GM12878 (cell line): Measurements from ENCODE around the gene LEKR1. TPM values are rescaled to one million over a fixed set of nuclear protein-coding genes. Genes with fewer than 3 reads are reported as not detected.

Source experiments
- BACH1 ChIP-seq: fragments of 450-650 bp; IDR thresholded peaks from 2 replicates; pipeline ENCODE4 v1.6.1; 2017; ENCODE audit warnings: mild to moderate bottlenecking, borderline replicate concordance
- BCL3 ChIP-seq: IDR thresholded peaks from 2 replicates; pipeline ENCODE4 v1.6.1; 2011; ENCODE audit warnings: borderline replicate concordance, low read depth, mild to moderate bottlenecking, moderate library complexity, low read length; ENCODE audit not compliant: insufficient read depth, poor library complexity, severe bottlenecking
- NFYA ChIP-seq: IDR thresholded peaks from 2 replicates; pipeline ENCODE4 v1.6.1; 2011; ENCODE audit warnings: low read depth, mild to moderate bottlenecking, low read length, improper control_type of control experiment, borderline replicate concordance
- polyA plus RNA-seq, 11 experiments: library from polyadenylated mRNA; depleted of rRNA in 4 of 11; unstranded in 6 of 11; stranded (reverse) in 5 of 11; fragments of >200 nt; fragmentation: Nextera tagmentation in 4 of 11; fragmentation: Illumina TruSeq in 1 of 11; extraction: Ambion mirVana in 4 of 11; extraction: Trizol in 1 of 11; gene quantifications; 1 replicate in 1 of 11; 2 replicates in 10 of 11; pipeline versions ENCODE4 v1.2.1 to v1.2.3, GENCODE V29; 2011 to 2016; ENCODE audit warnings: inconsistent platforms in 2 of 11, missing spikeins in 2 of 11, low read depth in 1 of 11
- small RNA-seq: library from RNA; depleted of rRNA; stranded (forward); fragments of <200 nt; gene quantifications from one replicate; pipeline ENCODE3, GENCODE V24; 2014
- total RNA-seq, 4 experiments: library from RNA; depleted of rRNA in 3 of 4; stranded (reverse); fragments of >200 nt in 3 of 4; fragmentation: Illumina TruSeq in 1 of 4; extraction: Trizol in 1 of 4; gene quantifications; 2 replicates each; pipeline versions ENCODE4 v1.2.1 to v1.2.3, GENCODE V29; 2013 to 2021
- TF ChIP-seq, protein P1 (sequence below): fragments of 450-650 bp; conservative IDR thresholded peaks from 2 replicates; pipeline ENCODE4 v1.6.1; 2017; ENCODE audit warnings: mild to moderate bottlenecking, moderate library complexity
- TF ChIP-seq, protein P2 (sequence below): IDR thresholded peaks from 2 replicates; pipeline ENCODE4 v1.6.1; 2012; ENCODE audit warnings: improper control_type of control experiment, low read depth, low read length; ENCODE audit not compliant: insufficient replicate concordance
- TF ChIP-seq, protein P3 (sequence below): fragments of 150-350 bp; IDR thresholded peaks from 2 replicates; pipeline ENCODE4 v1.6.1; 2014; ENCODE audit warnings: mild to moderate bottlenecking, low read depth, low read length

LEKR1 gene
- total and polyA plus RNA-seq, 10 of the 15 experiments (the other 5 are each of a cell fraction or from before 2014, with no cell fraction given): 0.48 to 3.2 (median 1.3) TPM

DNA sequence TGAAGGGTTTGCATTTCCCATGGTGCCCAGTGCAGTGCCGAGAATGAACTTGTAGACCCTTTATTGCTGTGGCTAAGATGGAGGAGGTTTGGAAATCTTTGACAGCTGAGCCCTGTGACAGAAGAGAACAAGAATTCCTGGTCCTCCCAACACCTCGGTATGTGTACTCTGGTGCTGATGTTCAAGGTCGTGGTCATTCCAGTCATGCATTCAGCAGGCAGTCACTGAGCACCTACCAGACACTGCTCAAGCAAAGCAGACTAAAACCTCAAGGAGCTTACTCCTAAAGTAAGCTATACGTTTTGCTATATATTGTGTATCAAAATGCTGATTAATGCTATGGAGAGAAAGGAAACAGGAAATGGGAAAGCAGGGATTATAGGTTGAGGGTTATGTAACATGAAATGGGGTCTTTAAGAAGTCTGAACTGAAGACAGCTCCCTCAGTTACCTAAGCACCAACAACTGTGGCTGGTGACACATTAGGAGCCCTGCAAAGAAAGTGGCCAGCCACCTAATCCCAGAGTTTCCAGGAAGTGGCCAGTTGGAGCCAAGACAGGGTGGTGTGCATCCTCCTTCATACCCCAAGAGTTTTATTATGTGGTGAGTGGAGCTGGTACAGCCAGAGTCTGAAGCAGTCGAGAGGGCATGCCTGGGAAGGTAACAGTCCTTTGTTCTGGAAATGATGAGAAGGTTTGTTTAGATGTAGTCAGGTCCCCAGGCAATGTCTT is 268.8 kb downstream of the LEKR1 start (continued):
- no peak for TF ChIP-seq BCL3
- no peak for TF ChIP-seq NFYA
- TF ChIP-seq, protein P1, sequence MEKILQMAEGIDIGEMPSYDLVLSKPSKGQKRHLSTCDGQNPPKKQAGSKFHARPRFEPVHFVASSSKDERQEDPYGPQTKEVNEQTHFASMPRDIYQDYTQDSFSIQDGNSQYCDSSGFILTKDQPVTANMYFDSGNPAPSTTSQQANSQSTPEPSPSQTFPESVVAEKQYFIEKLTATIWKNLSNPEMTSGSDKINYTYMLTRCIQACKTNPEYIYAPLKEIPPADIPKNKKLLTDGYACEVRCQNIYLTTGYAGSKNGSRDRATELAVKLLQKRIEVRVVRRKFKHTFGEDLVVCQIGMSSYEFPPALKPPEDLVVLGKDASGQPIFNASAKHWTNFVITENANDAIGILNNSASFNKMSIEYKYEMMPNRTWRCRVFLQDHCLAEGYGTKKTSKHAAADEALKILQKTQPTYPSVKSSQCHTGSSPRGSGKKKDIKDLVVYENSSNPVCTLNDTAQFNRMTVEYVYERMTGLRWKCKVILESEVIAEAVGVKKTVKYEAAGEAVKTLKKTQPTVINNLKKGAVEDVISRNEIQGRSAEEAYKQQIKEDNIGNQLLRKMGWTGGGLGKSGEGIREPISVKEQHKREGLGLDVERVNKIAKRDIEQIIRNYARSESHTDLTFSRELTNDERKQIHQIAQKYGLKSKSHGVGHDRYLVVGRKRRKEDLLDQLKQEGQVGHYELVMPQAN: no peak
- no peak for TF ChIP-seq BACH1
- TF ChIP-seq, protein P2, sequence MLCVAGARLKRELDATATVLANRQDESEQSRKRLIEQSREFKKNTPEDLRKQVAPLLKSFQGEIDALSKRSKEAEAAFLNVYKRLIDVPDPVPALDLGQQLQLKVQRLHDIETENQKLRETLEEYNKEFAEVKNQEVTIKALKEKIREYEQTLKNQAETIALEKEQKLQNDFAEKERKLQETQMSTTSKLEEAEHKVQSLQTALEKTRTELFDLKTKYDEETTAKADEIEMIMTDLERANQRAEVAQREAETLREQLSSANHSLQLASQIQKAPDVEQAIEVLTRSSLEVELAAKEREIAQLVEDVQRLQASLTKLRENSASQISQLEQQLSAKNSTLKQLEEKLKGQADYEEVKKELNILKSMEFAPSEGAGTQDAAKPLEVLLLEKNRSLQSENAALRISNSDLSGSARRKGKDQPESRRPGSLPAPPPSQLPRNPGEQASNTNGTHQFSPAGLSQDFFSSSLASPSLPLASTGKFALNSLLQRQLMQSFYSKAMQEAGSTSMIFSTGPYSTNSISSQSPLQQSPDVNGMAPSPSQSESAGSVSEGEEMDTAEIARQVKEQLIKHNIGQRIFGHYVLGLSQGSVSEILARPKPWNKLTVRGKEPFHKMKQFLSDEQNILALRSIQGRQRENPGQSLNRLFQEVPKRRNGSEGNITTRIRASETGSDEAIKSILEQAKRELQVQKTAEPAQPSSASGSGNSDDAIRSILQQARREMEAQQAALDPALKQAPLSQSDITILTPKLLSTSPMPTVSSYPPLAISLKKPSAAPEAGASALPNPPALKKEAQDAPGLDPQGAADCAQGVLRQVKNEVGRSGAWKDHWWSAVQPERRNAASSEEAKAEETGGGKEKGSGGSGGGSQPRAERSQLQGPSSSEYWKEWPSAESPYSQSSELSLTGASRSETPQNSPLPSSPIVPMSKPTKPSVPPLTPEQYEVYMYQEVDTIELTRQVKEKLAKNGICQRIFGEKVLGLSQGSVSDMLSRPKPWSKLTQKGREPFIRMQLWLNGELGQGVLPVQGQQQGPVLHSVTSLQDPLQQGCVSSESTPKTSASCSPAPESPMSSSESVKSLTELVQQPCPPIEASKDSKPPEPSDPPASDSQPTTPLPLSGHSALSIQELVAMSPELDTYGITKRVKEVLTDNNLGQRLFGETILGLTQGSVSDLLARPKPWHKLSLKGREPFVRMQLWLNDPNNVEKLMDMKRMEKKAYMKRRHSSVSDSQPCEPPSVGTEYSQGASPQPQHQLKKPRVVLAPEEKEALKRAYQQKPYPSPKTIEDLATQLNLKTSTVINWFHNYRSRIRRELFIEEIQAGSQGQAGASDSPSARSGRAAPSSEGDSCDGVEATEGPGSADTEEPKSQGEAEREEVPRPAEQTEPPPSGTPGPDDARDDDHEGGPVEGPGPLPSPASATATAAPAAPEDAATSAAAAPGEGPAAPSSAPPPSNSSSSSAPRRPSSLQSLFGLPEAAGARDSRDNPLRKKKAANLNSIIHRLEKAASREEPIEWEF: no peak
- TF ChIP-seq, protein P3, sequence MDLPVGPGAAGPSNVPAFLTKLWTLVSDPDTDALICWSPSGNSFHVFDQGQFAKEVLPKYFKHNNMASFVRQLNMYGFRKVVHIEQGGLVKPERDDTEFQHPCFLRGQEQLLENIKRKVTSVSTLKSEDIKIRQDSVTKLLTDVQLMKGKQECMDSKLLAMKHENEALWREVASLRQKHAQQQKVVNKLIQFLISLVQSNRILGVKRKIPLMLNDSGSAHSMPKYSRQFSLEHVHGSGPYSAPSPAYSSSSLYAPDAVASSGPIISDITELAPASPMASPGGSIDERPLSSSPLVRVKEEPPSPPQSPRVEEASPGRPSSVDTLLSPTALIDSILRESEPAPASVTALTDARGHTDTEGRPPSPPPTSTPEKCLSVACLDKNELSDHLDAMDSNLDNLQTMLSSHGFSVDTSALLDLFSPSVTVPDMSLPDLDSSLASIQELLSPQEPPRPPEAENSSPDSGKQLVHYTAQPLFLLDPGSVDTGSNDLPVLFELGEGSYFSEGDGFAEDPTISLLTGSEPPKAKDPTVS: no peak
- TF ChIP-seq, all 136 proteins: peak for 0

Small RNAs within 50 kb of the gene (small RNA-seq; reads per million reads assigned to genes)
- not detected for gene KLF3P2

Other genes with a start within 250 kb of the LEKR1 start
- 17.8 and 23.4 TPM in 2 replicates for gene TIPARP, start 151.8 kb upstream of the LEKR1 start, total RNA-seq (2014; rRNA removed)
- gene TIPARP, start 151.8 kb upstream of the LEKR1 start, total RNA-seq (2014; rRNA removed; fragmentation: Illumina TruSeq; extraction: Trizol): 21.5 TPM in 2 replicates
- gene TIPARP, start 151.8 kb upstream of the LEKR1 start, total RNA-seq (2021): 13.8 and 14.8 TPM in 2 replicates
- gene TIPARP, start 151.8 kb upstream of the LEKR1 start, polyA plus RNA-seq (2011; rRNA removed): 13.5 and 17.2 TPM in 2 replicates
- gene TIPARP, start 151.8 kb upstream of the LEKR1 start, polyA plus RNA-seq (2014; fragmentation: Illumina TruSeq; extraction: Trizol): 17.8 and 22.1 TPM in 2 replicates
- gene TIPARP, start 151.8 kb upstream of the LEKR1 start, polyA plus RNA-seq (2014; fragmentation: Nextera tagmentation; extraction: Ambion mirVana): 1 to 10 TPM; 3.2 to 3.3 TPM
- 7.6 and 9.3 TPM in 2 replicates for gene TIPARP, start 151.8 kb upstream of the LEKR1 start, polyA plus RNA-seq (2014; rRNA removed)
- gene TIPARP, start 151.8 kb upstream of the LEKR1 start, polyA plus RNA-seq (2016; fragmentation: Nextera tagmentation; extraction: Ambion mirVana): 1 to 10 TPM; 6.1 to 7.9 TPM